ENCODE data around the gene GTF2IRD1.
"Not testable (repeated sequence)": the region's sequence is repeated elsewhere in the genome, so short reads cannot be mapped to it uniquely, and the experiment has no call there.

Gene GTF2IRD1

GRCh38 chr7:74544706-74545469 is 91.2 kb downstream of the GTF2IRD1 start:
- no peaks in the 10 kb centered on the region for H3F3A ChIP-seq (ENCODE audit: insufficient read depth, low read length)
- H3K36me3 ChIP-seq (ENCODE audit: insufficient read depth, low read length) = no peaks in the 10 kb centered on the region; the same call in 1 of the 2 replicates
- H3K9ac ChIP-seq (ENCODE audit: low read length) = no peak overlapping the region
- H3K79me2 ChIP-seq (ENCODE audit: insufficient read depth, low read length) = no peaks in the 10 kb centered on the region
- no peaks in the 10 kb centered on the region for H4K20me1 ChIP-seq (ENCODE audit: insufficient read depth, low read length)
- no peak overlapping the region for H3K4me3 ChIP-seq (ENCODE audit: low read depth, low read length, poor library complexity, severe bottlenecking)
- H3K9me3 ChIP-seq (ENCODE audit: low read length) = no peaks in the 10 kb centered on the region
- peaks cover 16% of the 10 kb centered on the region; the same call in 1 of the 2 replicates for H3K27me3 ChIP-seq (ENCODE audit: insufficient read depth, low read length)
- TF ChIP-seq CTCF (IDR thresholded peaks at IDR 0.05; ENCODE audit: low read length) (peak; percentile 87), EZH2 (IDR thresholded peaks at IDR 0.05; ENCODE audit: borderline replicate concordance, low read length) (no peak)
- H3K9me2 ChIP-seq (ENCODE audit: low read depth, low read length) = no peaks in the 10 kb centered on the region
- no peak overlapping the region for H3K4me2 ChIP-seq (ENCODE audit: low read length)
- no peak overlapping the region for H3K27ac ChIP-seq (ENCODE audit: low read depth, low read length, poor library complexity, severe bottlenecking)
- H3K4me1 ChIP-seq (ENCODE audit: insufficient read depth, low read length, severe bottlenecking) = no peaks in the 10 kb centered on the region
- no peak overlapping the region for H2AFZ ChIP-seq (ENCODE audit: low read length)

GRCh38 chr7:74545921-74546320 is 92.2 kb downstream of the GTF2IRD1 start:
- Histone ChIP-seq H2AFZ (ENCODE audit: low read length) (no peak overlapping the region), H3K27ac (ENCODE audit: low read depth, low read length, poor library complexity, severe bottlenecking) (no peak overlapping the region), H3K9me3 (ENCODE audit: low read length) (no peaks in the 10 kb centered on the region), H3K27me3 (ENCODE audit: insufficient read depth, low read length) (peaks cover 16% of the 10 kb centered on the region; the same call in 1 of the 2 replicates), H3K9ac (ENCODE audit: low read length) (no peak overlapping the region), H3K4me2 (ENCODE audit: low read length) (no peak overlapping the region), H3K79me2 (ENCODE audit: insufficient read depth, low read length) (no peaks in the 10 kb centered on the region), H3K9me2 (ENCODE audit: low read depth, low read length) (no peaks in the 10 kb centered on the region), H3F3A (ENCODE audit: insufficient read depth, low read length) (no peaks in the 10 kb centered on the region), H3K36me3 (ENCODE audit: insufficient read depth, low read length) (no peaks in the 10 kb centered on the region; the same call in 1 of the 2 replicates), H3K4me3 (ENCODE audit: low read depth, low read length, poor library complexity, severe bottlenecking) (no peak overlapping the region), H4K20me1 (ENCODE audit: insufficient read depth, low read length) (no peaks in the 10 kb centered on the region), H3K4me1 (ENCODE audit: insufficient read depth, low read length, severe bottlenecking) (no peaks in the 10 kb centered on the region)
- TF ChIP-seq EZH2 (IDR thresholded peaks at IDR 0.05; ENCODE audit: borderline replicate concordance, low read length) = no peak

- H3K27ac ChIP-seq (ENCODE audit: low read depth, low read length, poor library complexity, severe bottlenecking); H3K36me3 ChIP-seq (ENCODE audit: insufficient read depth, low read length); H3F3A ChIP-seq (ENCODE audit: insufficient read depth, low read length); H3K9me3 ChIP-seq (ENCODE audit: low read length); H3K9me2 ChIP-seq (ENCODE audit: low read depth, low read length); H2AFZ ChIP-seq (ENCODE audit: low read length); H3K27me3 ChIP-seq (ENCODE audit: insufficient read depth, low read length); H3K9ac ChIP-seq (ENCODE audit: low read length); H3K4me2 ChIP-seq (ENCODE audit: low read length); H3K4me1 ChIP-seq (ENCODE audit: insufficient read depth, low read length, severe bottlenecking); H4K20me1 ChIP-seq (ENCODE audit: insufficient read depth, low read length); H3K4me3 ChIP-seq (ENCODE audit: low read depth, low read length, poor library complexity, severe bottlenecking); H3K79me2 ChIP-seq (ENCODE audit: insufficient read depth, low read length): not testable (repeated sequence)
These were observed 99.9 kb downstream of the GTF2IRD1 start for GRCh38 chr7:74553596-74554012.

GRCh38 chr7:74554178-74554577 is 100.5 kb downstream of the GTF2IRD1 start:
- no peak overlapping the region for H3K4me3 ChIP-seq (ENCODE audit: low read depth, low read length, poor library complexity, severe bottlenecking)
- H3K4me2 ChIP-seq (ENCODE audit: low read length) = no peak overlapping the region
- no peaks in the 10 kb centered on the region for H3K9me3 ChIP-seq (ENCODE audit: low read length)
- H3K27ac ChIP-seq (ENCODE audit: low read depth, low read length, poor library complexity, severe bottlenecking) = no peak overlapping the region
- H3F3A ChIP-seq (ENCODE audit: insufficient read depth, low read length) = no peaks in the 10 kb centered on the region
- H2AFZ ChIP-seq (ENCODE audit: low read length) = no peak overlapping the region
- no peaks in the 10 kb centered on the region for H3K9me2 ChIP-seq (ENCODE audit: low read depth, low read length)
- H4K20me1 ChIP-seq (ENCODE audit: insufficient read depth, low read length) = no peaks in the 10 kb centered on the region
- H3K9ac ChIP-seq (ENCODE audit: low read length) = no peak overlapping the region
- TF ChIP-seq CTCF (IDR thresholded peaks at IDR 0.05; ENCODE audit: low read length) (no peak), EZH2 (IDR thresholded peaks at IDR 0.05; ENCODE audit: borderline replicate concordance, low read length) (no peak)
- H3K79me2 ChIP-seq (ENCODE audit: insufficient read depth, low read length) = no peaks in the 10 kb centered on the region
- H3K4me1 ChIP-seq (ENCODE audit: insufficient read depth, low read length, severe bottlenecking) = no peaks in the 10 kb centered on the region
- no peaks in the 10 kb centered on the region for H3K36me3 ChIP-seq (ENCODE audit: insufficient read depth, low read length)
- no peaks in the 10 kb centered on the region for H3K27me3 ChIP-seq (ENCODE audit: insufficient read depth, low read length)
